Limb (tissue), 2 donors: ENCODE data around the gene BTBD9.
"Not testable (repeated sequence)": the region's sequence is repeated elsewhere in the genome, so short reads cannot be mapped to it uniquely, and the experiment has no call there.

Experiments used
- DNase-seq, 2 donors: peaks; one replicate each; pipeline ENCODE4 v3.0.0-alpha.2; 2016; ENCODE audit errors: extremely low spot score in 2 of 2

BTBD9 gene

DNA sequence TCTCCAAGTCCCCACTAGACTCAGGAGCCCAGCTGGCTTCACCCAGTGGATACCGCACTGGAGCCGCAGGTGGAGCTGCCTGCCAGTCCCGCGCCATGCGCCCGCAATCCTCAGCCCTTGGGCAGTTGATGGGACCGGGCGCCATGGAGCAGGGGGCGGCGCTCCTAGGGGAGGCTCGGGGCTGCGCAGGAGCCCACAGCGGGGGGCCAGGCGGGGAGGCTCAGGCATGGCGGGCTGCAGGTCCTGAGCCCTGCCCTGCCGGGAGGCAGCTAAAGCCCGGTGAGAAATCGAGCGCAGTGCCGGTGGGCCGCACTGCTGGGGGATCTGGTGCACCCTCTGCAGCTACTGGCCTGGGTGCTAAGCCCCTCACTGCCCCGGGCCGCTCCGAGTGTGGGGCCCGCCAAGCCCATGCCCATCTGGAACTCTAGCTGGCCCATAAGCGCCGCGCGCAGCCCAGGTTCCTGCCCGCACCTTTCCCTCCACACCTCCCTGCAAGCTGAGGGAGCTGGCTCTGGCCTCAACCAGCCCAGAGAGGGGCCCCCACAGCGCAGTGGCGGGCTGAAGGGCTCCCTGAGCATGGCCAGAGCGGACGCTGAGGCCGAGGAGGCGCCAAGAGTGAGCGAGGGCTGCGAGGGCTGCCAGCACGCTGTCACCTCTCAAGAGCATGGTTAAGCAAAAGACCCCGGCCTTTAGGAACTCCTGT is 515.4 kb downstream of the BTBD9 start:
- DNase-seq: not testable (repeated sequence)

DNA sequence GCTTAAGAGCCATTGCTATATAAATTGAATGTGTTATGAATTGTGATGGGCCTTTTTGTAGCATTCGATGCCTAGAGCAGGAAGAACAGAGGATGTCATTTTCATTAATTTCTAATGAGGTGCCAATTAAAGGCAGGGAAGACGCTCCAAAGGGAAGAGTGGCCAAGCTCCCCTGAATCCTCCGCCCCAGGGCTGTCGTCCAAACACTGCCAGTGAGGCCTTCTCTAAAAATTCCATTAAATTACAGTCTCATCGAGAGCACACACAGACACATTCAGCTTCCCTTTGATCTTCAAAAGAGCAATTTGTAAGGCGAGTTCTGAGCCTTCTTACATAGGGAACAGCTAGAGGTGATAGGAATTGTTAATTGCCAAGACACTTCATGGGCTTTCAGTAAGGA is 520.2 kb downstream of the BTBD9 start:
- no peak for DNase-seq

- DNase-seq: no peak
Observed at GRCh38 chr6:38118791-38119365, 520.9 kb downstream of the BTBD9 start.
